ACC112 (cell line): ENCODE results near the gene XPNPEP3.
"Not testable (repeated sequence)": the region's sequence is repeated elsewhere in the genome, so short reads cannot be mapped to it uniquely, and the experiment has no call there.

ENCODE experiments used
- H2AFZ ChIP-seq: fragments of 200-600 bp; sonication (generic); one replicate; pipeline ENCODE4 v1.6.0; 2017; ENCODE audit warnings: antibody characterized with exemption, low read length; ENCODE audit not compliant: unreplicated experiment
- H3K27ac ChIP-seq: fragments of 200-600 bp; sonication (generic); 2 replicates; pipeline ENCODE4 v1.5.1; 2014; ENCODE audit warnings: low read depth, mild to moderate bottlenecking, antibody characterized with exemption, low read length, moderate library complexity
- H3K27me3 ChIP-seq: fragments of 200-600 bp; sonication (generic); 2 replicates; pipeline ENCODE4 v1.6.1; 2014; ENCODE audit warnings: mild to moderate bottlenecking, antibody characterized with exemption, low read length, moderate library complexity, mixed read lengths; ENCODE audit not compliant: insufficient read depth
- H3K36me3 ChIP-seq: fragments of 200-600 bp; sonication (generic); 2 replicates; pipeline ENCODE4 v1.6.1; 2016; ENCODE audit warnings: mild to moderate bottlenecking, antibody characterized with exemption, low read length, moderate library complexity, mixed read lengths; ENCODE audit not compliant: insufficient read depth
- H3K4me1 ChIP-seq: fragments of 200-600 bp; sonication (generic); one replicate; pipeline ENCODE4 v1.6.1; 2016; ENCODE audit warnings: low read length, mixed read lengths; ENCODE audit not compliant: insufficient read depth, unreplicated experiment, control insufficient read depth
- H3K4me3 ChIP-seq: fragments of 200-600 bp; sonication (generic); 2 replicates; pipeline ENCODE4 v1.5.1; 2014; ENCODE audit warnings: mild to moderate bottlenecking, low read depth, low read length
- H3K79me2 ChIP-seq: fragments of 200-600 bp; sonication (generic); one replicate; pipeline ENCODE4 v1.6.0; 2016; ENCODE audit warnings: low read length; ENCODE audit not compliant: control insufficient read depth, unreplicated experiment, insufficient read depth

XPNPEP3 gene

DNA sequence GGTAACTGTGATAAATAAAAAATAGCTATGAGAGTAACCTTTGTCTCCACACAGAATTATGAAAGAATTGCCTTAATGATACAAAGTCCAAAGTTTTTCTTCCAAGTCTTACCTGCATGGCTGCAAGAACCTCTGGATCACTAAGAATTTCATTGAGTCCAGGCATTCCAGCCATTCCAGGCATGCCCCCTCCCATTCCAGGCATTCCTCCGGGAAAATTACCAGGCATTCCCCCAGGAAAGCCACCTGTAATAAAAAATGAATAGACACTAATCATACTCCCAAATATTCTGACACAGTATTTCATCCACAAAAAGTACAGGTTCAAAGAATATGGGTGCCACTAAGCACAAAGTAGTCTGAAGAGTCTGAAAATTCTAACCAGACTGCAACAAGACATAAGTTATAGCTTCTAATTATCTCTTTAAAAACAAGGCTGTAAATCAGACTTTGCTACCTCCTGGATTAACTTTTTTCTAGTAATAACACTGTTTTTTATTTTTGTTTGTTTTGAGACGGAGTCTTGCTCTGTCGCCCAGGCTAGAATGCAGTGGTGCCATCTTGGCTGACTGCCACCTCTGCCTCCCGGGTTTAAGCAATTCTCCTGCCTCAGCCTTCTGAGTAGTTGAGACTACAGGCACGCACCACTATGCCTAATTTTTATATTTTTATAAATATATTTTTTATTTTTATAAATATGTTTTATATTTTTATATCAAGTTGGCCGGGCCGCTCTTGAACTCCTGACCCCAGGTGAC, 29.8 kb upstream of the XPNPEP3 start:
- H3K79me2 ChIP-seq, result peaks cover 2% of the 10 kb centered on the region
- no peaks in the 10 kb centered on the region for H3K4me1 ChIP-seq
- H3K4me3 ChIP-seq, result no peak overlapping the region
- no peak overlapping the region for H2AFZ ChIP-seq
- H3K27me3 ChIP-seq, result no peaks in the 10 kb centered on the region
- H3K27ac ChIP-seq, result no peak overlapping the region
- H3K36me3 ChIP-seq, result peaks cover 16% of the 10 kb centered on the region

DNA sequence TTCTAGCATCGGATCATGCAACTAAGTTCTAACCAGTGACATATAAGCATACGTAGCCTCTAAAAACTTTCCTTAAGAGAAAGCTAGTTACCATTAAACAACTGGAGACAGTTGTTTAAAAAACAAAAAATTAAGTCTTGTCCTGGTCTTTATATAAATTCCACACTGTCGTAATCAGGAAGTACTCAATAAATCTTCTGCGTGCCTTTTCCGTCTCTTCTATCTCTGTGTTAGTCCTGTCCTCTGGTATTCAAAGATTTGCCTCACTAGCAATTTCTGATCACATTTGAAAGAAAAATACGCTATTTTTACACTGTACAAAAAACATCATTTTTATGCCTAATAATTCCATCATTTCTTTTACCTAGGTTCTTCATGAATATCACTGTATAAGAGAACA, 27.8 kb upstream of the XPNPEP3 start:
- Histone ChIP-seq H3K4me3 (no peak overlapping the region), H3K36me3 (peaks cover 16% of the 10 kb centered on the region), H3K27me3 (no peaks in the 10 kb centered on the region), H3K27ac (no peak overlapping the region), H3K4me1 (no peaks in the 10 kb centered on the region), H3K79me2 (peaks cover 4% of the 10 kb centered on the region), H2AFZ (no peak overlapping the region)

DNA sequence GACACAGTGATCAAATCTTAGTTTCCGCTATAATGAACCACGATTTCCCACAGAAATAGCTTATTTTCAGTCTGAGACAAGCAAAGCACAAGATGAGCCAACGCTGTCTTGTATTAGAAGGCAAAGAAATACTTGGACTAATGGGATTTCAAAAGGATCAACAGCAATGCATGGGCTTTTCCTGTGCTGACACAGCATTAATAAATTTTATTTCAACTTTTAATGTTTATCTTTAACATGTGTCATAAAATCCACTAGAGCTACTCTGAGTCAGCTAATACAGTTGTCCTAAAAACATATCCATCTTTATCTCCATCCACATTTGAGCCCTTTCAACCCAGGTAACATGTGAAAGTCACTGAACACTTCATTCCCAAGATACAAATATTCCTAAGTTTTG, 22.3 kb upstream of the XPNPEP3 start:
- H3K36me3 ChIP-seq, result peaks cover 14% of the 10 kb centered on the region
- H3K4me3 ChIP-seq, result no peak overlapping the region
- no peak overlapping the region for H3K27ac ChIP-seq
- no peaks in the 10 kb centered on the region for H3K4me1 ChIP-seq
- H2AFZ ChIP-seq, result no peak overlapping the region
- H3K79me2 ChIP-seq, result peaks cover 12% of the 10 kb centered on the region
- no peaks in the 10 kb centered on the region for H3K27me3 ChIP-seq

DNA sequence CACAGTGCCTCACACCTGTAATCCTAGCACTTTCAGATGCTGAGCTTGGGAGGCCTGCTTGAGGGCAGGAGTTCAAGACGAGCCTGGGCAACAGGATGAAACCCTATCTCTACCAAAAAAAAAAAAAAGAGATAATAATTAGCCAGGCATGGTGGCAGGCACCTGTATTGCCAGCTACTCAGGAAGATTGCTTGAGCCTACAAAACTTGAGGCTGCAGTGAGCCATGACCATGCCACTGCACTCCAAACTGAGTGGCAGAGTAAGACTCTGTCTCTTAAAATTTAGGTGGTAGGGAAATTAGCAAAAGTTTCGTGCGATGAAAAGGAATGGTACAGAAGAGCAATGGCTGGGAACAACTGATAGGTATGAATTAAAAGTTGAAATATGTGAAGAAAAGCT, 18.5 kb upstream of the XPNPEP3 start:
- Histone ChIP-seq H3K4me1 (peaks cover 7% of the 10 kb centered on the region), H3K27me3 (no peaks in the 10 kb centered on the region), H3K4me3 (no peak overlapping the region), H3K79me2 (peaks cover 28% of the 10 kb centered on the region), H2AFZ (no peak overlapping the region), H3K27ac (no peak overlapping the region), H3K36me3 (peaks cover 7% of the 10 kb centered on the region)

DNA sequence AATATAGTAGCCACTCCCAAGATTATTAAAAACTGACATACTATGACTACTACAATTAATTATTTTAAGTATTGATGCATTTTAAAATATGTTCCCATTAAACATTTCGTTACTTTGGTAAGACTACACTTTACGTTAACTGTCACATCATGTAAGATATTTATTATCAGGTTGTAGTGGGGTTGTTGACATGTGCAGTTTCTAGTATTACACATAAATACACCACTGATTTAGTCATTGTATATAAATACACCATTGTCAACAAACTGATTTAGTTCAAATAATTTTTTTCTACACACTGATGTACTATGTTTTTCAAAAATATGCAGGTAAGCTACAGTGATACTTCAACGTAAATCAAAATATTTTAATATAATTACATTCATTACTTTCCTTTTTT, 12.0 kb upstream of the XPNPEP3 start:
- peaks cover 17% of the 10 kb centered on the region for H3K36me3 ChIP-seq

DNA sequence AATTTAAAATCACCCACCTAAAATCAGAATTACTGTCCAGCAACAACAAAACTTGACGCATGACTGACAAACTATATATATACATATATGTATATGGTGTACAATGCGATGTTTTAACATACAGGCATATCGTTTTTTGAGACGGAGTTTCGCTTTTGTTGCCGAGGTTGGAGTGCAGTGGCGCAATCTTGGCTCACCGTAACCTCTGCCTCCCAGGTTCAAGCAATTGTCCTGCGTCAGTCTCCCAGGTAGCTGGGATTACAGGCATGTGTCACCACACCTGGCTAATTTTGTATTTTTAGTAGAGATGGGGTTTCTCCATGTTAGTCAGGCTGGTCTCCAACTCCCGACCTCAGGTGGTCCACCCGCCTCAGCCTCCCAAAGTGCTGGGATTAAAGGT, 11.1 kb upstream of the XPNPEP3 start:
- H3K27ac ChIP-seq, H3K4me1 ChIP-seq, H2AFZ ChIP-seq, H3K4me3 ChIP-seq, H3K27me3 ChIP-seq: not testable (repeated sequence)
- peaks cover 17% of the 10 kb centered on the region for H3K36me3 ChIP-seq
- H3K79me2 ChIP-seq, result peaks cover 37% of the 10 kb centered on the region

More for the DNA sequence above, 12.0 kb upstream of the XPNPEP3 start:
- no peaks in the 10 kb centered on the region for H3K27me3 ChIP-seq
- H3K4me1 ChIP-seq, result peaks cover 7% of the 10 kb centered on the region
- peaks cover 28% of the 10 kb centered on the region for H3K79me2 ChIP-seq
- no peak overlapping the region for H2AFZ ChIP-seq
- H3K27ac ChIP-seq, result no peak overlapping the region
- H3K4me3 ChIP-seq, result no peak overlapping the region

DNA sequence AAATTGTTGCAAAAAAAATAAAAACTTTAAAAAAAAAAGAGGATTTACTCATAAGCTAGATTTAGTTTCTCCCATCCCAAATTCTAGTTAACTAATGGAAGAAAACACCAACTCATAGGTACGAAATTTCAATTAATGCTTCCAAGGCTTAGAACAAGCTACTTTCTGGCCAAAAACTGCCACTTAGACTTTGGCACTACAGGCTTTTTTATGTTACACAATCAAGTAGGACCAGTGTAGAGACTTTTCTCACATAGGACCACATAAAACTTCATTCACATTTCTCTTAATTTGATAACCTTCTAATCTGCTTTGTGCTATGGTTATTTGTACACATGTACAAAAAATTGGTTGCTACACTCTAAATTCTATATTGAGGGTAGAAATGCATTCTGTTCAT, 3.6 kb upstream of the XPNPEP3 start:
- Histone ChIP-seq H3K4me1 (peaks cover 21% of the 10 kb centered on the region), H3K36me3 (peaks cover 7% of the 10 kb centered on the region), H3K27me3 (no peaks in the 10 kb centered on the region), H3K27ac (no peak overlapping the region), H3K4me3 (peak overlapping the region; percentile 90), H3K79me2 (peaks cover 84% of the 10 kb centered on the region), H2AFZ (no peak overlapping the region)

DNA sequence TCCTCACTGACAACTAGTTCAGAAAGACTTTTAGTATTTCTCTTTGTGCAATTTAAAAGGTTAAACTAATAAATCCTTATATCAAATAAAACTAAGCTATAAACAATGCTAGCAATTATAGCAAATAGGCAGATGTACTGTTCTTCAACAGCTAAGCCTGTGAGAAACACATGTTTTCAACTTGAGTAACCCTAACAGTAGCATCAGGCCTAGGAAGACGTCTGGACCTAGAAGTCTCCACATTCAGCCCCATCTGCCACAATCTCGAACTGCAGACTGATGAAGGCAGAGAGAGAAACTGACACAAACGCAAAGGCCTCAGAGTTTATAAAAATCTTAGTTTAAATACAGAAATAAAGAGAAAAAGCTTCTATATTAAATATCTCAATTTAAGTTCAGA, 3.0 kb upstream of the XPNPEP3 start:
- peaks cover 7% of the 10 kb centered on the region; the same call in 1 of the 2 replicates for H3K36me3 ChIP-seq
- H3K4me1 ChIP-seq, result peaks cover 21% of the 10 kb centered on the region
- H3K27ac ChIP-seq, result 0 out of 2 replicates have a peak overlapping the region, but pooled peaks have one; percentile 0
- no peaks in the 10 kb centered on the region for H3K27me3 ChIP-seq
- no peak overlapping the region for H2AFZ ChIP-seq
- H3K4me3 ChIP-seq, result peak overlapping the region; percentile 90
- peaks cover 88% of the 10 kb centered on the region for H3K79me2 ChIP-seq

DNA sequence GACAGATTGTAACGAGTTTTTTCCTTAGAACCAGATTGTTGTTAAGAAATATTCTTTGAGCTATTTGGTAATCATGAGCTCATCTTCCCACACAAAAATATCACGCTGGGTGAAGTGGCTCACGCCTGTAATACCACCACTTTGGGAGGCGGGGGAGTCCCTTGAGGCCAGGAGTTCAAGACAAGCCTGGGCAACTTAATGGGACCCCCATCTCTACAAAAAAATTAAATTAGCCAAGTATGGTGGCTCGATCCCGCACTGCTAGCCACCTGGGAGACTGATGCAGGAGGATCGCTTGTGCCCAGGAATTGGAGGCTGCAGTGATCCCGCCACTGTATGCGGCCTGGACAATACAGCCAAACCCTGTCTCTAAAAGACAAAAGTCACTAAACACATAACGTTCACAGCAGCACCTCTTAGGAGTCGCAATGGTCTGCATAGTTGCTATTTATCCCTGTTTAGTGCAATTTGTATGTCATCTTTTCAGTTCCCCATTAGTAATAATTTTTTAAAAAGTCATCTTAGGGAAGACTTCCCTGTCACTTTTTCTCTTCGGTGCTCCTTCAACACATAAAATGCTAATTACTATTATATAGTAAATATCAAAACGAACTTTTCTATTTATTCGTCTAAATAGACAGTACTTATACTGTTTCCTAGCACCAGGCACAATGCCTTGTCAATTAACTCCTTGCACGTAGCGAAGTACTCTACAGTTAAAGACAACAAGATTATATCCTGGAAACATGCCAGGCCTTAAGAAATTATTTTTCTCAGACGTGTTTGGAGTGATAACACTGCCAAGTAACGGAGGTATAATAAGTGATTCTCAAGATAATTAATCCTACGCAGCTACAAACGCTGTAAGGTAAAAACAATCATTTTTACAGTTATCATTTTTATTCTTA, 1.6 kb upstream of the XPNPEP3 start:
- peaks cover 21% of the 10 kb centered on the region for H3K4me1 ChIP-seq
- no peak overlapping the region for H2AFZ ChIP-seq
- H3K27me3 ChIP-seq, result no peaks in the 10 kb centered on the region
- peaks cover 92% of the 10 kb centered on the region for H3K79me2 ChIP-seq
- peak overlapping the region; percentile 97 for H3K27ac ChIP-seq
- H3K4me3 ChIP-seq, result peak overlapping the region; percentile 90
- 0 out of 2 replicates have a peak, but pooled peaks cover 3% of the 10 kb centered on the region for H3K36me3 ChIP-seq

DNA sequence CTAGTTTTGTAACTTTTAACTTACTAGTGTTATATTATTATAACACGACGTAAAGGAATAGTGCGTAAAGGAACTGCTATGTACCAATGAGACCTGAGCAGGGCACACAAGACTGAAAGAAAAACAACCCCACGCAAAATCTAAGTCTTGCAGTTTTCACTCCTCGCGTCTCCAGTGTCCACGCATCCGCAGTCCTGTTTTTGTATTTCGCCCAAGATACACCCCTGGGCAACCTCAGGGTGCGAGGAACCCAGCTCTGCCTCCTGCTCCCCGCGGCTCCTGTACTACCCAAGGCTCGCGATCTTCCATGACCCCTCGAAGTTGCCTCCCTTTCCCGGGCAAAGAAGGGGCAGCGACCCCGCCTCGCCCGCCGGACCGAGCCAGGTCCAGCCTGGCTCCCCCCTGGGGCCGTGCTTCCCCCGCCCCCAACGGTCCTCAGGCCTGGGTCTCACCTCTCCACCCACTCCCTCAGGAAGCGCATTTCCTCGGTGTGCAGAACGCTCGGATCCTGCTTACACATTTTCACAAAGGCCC, 902 bp upstream of the XPNPEP3 start:
- H3K36me3 ChIP-seq, result 0 out of 2 replicates have a peak, but pooled peaks cover 3% of the 10 kb centered on the region
- H2AFZ ChIP-seq, result no peak overlapping the region
- peak overlapping the region; percentile 90 for H3K4me3 ChIP-seq
- peaks cover 21% of the 10 kb centered on the region for H3K4me1 ChIP-seq
- peak overlapping the region; percentile 97 for H3K27ac ChIP-seq
- H3K27me3 ChIP-seq, result no peaks in the 10 kb centered on the region
- peaks cover 89% of the 10 kb centered on the region for H3K79me2 ChIP-seq
